K562 (cell line): Measurements from ENCODE around the gene IPO9. TPM values are rescaled to one million over a fixed set of nuclear protein-coding genes. Genes with fewer than 3 reads are reported as not detected.

ENCODE experiments used
- ATAC-seq: fragments of 200-7000 bp; cut with Tn5 transposase; 3 replicates; pipeline ENCODE4 v1.9.1; 2020; ENCODE audit warnings: moderate library complexity
- BruUV-seq: library from RNA; stranded (reverse); fragments of 400-500 nt; replicated peaks from 2 replicates; lab custom pipeline; 2021; lab: Mats Ljungman, UMichigan
- CTCF ChIA-PET: fragments of 300-600 bp; formaldehyde crosslinking; extraction: SDS; loops from one replicate; lab custom pipeline; 2021; ENCODE audit warnings: low intra/inter-chr PET ratio; lab: Yijun Ruan, JAX
- POLR2A ChIA-PET: fragments of 300-600, 350-650 bp; sonication (Branson Sonifier 250); formaldehyde crosslinking; extraction: SDS; loops from one replicate; lab custom pipeline; 2021; ENCODE audit warnings: antibody characterized with exemption, inconsistent platforms; lab: Yijun Ruan, JAX
- DNase-seq, 4 experiments: peaks; one replicate each; pipeline versions ENCODE4 v3.0.0 to v3.0.0-alpha.2; 2011 to 2018; ENCODE audit warnings: low spot score in 3 of 4, mixed read lengths in 3 of 4; ENCODE audit errors: extremely low read depth in 1 of 4
- FAIRE-seq: peaks from 2 replicates; lab custom pipeline; 2011; peaks lifted over from hg19 to GRCh38; lab: Jason Lieb, UNC
- H2AFZ ChIP-seq: 2 replicates; pipeline ENCODE4 v1.6.0; 2011; ENCODE audit warnings: low read depth, low read length, control low read depth, inconsistent platforms
- H3K27ac ChIP-seq: fragments of 200-600 bp; 3 replicates; pipeline ENCODE4 v1.8.0; 2011; ENCODE audit warnings: low read depth, mild to moderate bottlenecking, control low read depth, inconsistent platforms, low read length, moderate library complexity, mixed read lengths; ENCODE audit errors: extremely low read depth
- H3K27me3 ChIP-seq, 2 experiments: fragments of 300-600 bp in 1 of 2; 2 replicates in 1 of 2; 3 replicates in 1 of 2; pipeline versions ENCODE4 v1.6.0 to v1.8.0; 2011; ENCODE audit warnings: inconsistent platforms in 2 of 2, low read length in 2 of 2, mild to moderate bottlenecking in 1 of 2, mixed read lengths in 1 of 2, moderate library complexity in 1 of 2; ENCODE audit not compliant: control insufficient read depth in 2 of 2, insufficient read depth in 2 of 2
- H3K36me3 ChIP-seq: fragments of 300-600 bp; 3 replicates; pipeline ENCODE4 v1.8.0; 2011; ENCODE audit warnings: mild to moderate bottlenecking, low read length, inconsistent platforms; ENCODE audit not compliant: control insufficient read depth, insufficient read depth
- H3K4me1 ChIP-seq, 2 experiments: fragments of 200-600 bp in 1 of 2; replicated peaks in 1 of 2; 2 replicates in 1 of 2; 3 replicates in 1 of 2; pipeline versions ENCODE4 v1.5.1 to v1.8.0; 2011; ENCODE audit warnings: inconsistent platforms in 2 of 2, low read length in 2 of 2, mild to moderate bottlenecking in 1 of 2, mixed read lengths in 1 of 2, moderate library complexity in 1 of 2; ENCODE audit not compliant: control insufficient read depth in 2 of 2, insufficient read depth in 2 of 2
- H3K4me2 ChIP-seq: 2 replicates; pipeline ENCODE4 v1.6.1; 2011; ENCODE audit warnings: low read length, control low read depth, inconsistent platforms, mixed read lengths; ENCODE audit not compliant: insufficient read depth
- H3K4me3 ChIP-seq: fragments of 200-600 bp; sonication (generic), shearing (Covaris generic); 2 replicates; pipeline ENCODE4 v1.5.1; 2016; ENCODE audit warnings: control low read depth, inconsistent platforms
- H3K79me2 ChIP-seq: fragments of 200-600 bp; 3 replicates; pipeline ENCODE4 v1.8.0; 2011; ENCODE audit warnings: low read length, inconsistent platforms; ENCODE audit not compliant: control insufficient read depth, insufficient read depth
- H3K9ac ChIP-seq, 2 experiments: 2 replicates each; pipeline versions ENCODE4 v1.6.0 to v1.6.1; 2011; ENCODE audit warnings: low read depth in 2 of 2, low read length in 2 of 2, control low read depth in 1 of 2, inconsistent platforms in 1 of 2, mild to moderate bottlenecking in 1 of 2, mixed read lengths in 1 of 2; ENCODE audit not compliant: insufficient read depth in 1 of 2
- H3K9me1 ChIP-seq: one replicate; pipeline ENCODE4 v1.6.0; 2011; ENCODE audit warnings: inconsistent platforms, mild to moderate bottlenecking, low read length, moderate library complexity; ENCODE audit not compliant: control insufficient read depth, insufficient read depth
- H3K9me3 ChIP-seq: replicated peaks from 2 replicates; pipeline ENCODE4 v1.5.1; 2011; ENCODE audit warnings: low read depth, low read length, inconsistent platforms; ENCODE audit not compliant: control insufficient read depth, insufficient read depth
- H4K20me1 ChIP-seq: replicated peaks from 2 replicates; pipeline ENCODE4 v1.6.1; 2011; ENCODE audit warnings: low read length, inconsistent platforms, mixed read lengths; ENCODE audit not compliant: control insufficient read depth, insufficient read depth
- STAT5A ChIP-seq: IDR thresholded peaks from 2 replicates; pipeline ENCODE4 v1.6.1; 2012; ENCODE audit warnings: low read length, inconsistent platforms, borderline replicate concordance
- ZNF586 ChIP-seq: fragments of 450-650 bp; formaldehyde crosslinking; conservative IDR thresholded peaks from 2 replicates; pipeline ENCODE4 v1.4.0; 2020; ENCODE audit warnings: mild to moderate bottlenecking, moderate library complexity
- WGBS: fragments of 100-300 bp; shearing (Covaris generic); methylation state at CpG from one replicate; pipeline ENCODE4 v1.1.6; 2016; ENCODE audit warnings: low coverage, mixed read lengths; ENCODE audit not compliant: insufficient coverage; ENCODE audit errors: missing lambda C conversion rate; 5-methylcytosine and 5-hydroxymethylcytosine counted together
- in situ Hi-C: fragments of 300-500 bp; cut with MboI; formaldehyde crosslinking; loops from 4 replicates; pipeline ENCODE4 v1.15.0; 2018; ENCODE audit warnings: inconsistent platforms, mixed read lengths
- intact Hi-C: fragments of 100-400 bp; cut with micrococcal nuclease; formaldehyde crosslinking; loops from 2 replicates; pipeline ENCODE4 v1.14.2; 2022
- polyA plus RNA-seq, 8 experiments: library from polyadenylated mRNA; depleted of rRNA in 4 of 8; stranded (reverse) in 5 of 8; unstranded in 3 of 8; fragments of >200 nt; fragmentation: Nextera tagmentation in 2 of 8; fragmentation: Illumina TruSeq in 1 of 8; extraction: Ambion mirVana in 2 of 8; extraction: Trizol in 1 of 8; gene quantifications; 2 replicates each; pipeline versions ENCODE4 v1.2.1 to v1.2.3, GENCODE V29; 2011 to 2014; ENCODE audit warnings: inconsistent platforms in 1 of 8, missing spikeins in 1 of 8
- total RNA-seq, 7 experiments: library from RNA; depleted of rRNA in 6 of 7; stranded (reverse); fragments of >200 nt in 6 of 7; fragmentation: Illumina TruSeq in 2 of 7; extraction: Trizol in 2 of 7; gene quantifications; 2 replicates each; pipeline versions ENCODE4 v1.2.1 to v1.2.3, GENCODE V29; 2011 to 2021; ENCODE audit warnings: low replicate concordance in 1 of 7
- TF ChIP-seq, protein P1 (sequence below), 2 experiments: fragments of 450-650 bp in 1 of 2; sonication (generic) in 1 of 2; formaldehyde crosslinking in 1 of 2; IDR thresholded peaks; 2 replicates each; pipeline versions ENCODE4 v1.7.1 to v1.9.0; 2016 to 2022; ENCODE audit warnings: inconsistent platforms in 1 of 2, mild to moderate bottlenecking in 1 of 2, missing genetic modification reagents in 1 of 2
- TF ChIP-seq, protein P2 (sequence below), 3 experiments: fragments of 200-800 bp in 1 of 3; fragments of 250-450 bp in 1 of 3; fragments of 450-650 bp in 1 of 3; sonication (Bioruptor Pico) in 1 of 3; sonication (Bioruptor generic) in 1 of 3; formaldehyde crosslinking in 1 of 3; IDR thresholded peaks; 2 replicates each; pipeline versions ENCODE4 v1.6.1 to v1.8.0; 2016 to 2022; ENCODE audit warnings: mild to moderate bottlenecking in 2 of 3, missing genetic modification characterization in 2 of 3, missing compliant biosample characterization in 1 of 3, moderate library complexity in 1 of 3

Gene IPO9
- total and polyA plus RNA-seq, 9 of the 15 experiments (the other 6 are each of a cell fraction or from before 2014, with no cell fraction given) = 27.9 to 78.6 (median 43.9) TPM

DNA sequence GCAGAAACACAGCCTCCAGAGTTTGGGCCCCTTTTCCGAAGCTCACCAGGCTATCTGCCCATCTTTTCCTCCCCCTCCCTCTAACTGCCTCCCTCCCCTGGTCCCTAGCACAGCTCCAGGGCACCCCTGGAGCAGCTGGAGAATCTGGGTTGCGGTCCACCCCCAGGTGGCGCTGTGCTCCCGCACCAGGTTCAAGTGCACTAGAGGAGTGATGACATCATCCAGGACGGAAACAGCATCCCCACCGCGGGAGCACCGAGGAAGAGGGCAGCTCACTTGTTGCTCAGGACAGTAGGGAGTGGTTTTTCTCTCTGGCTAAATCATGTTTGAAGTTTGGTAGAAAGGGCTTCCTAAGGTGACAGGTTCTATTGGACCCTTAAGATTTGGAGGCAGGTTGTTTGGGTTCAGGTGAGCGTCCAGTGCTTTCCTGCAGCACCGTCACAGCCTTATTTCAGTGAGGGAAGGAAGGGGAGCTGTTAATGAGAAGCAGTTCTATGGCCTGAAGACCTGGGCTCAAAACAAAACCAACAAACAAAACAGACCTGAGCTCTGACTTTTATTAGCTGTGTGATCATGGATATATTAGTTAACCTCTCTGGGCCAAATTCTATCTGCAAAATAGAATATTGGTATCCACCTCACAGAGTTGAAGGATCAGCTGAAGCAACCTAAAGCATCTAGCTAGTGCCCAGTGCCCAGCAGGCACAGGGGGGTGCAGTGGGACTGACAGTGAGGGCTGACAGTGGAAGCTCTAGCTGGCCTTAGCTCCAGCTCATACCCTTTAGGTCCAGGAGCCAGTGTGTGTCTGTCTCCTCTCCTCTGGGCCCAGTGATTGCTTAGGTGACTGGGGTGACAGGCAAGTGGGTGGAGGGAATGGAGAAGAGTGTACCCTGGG lies 67.2 kb downstream of the IPO9 start:
- no peaks in the 10 kb centered on the region for H3K79me2 ChIP-seq
- peaks cover 3 to 8% of the 10 kb centered on the region in 2 experiments; a peak in 2 of 5 replicates for H3K4me1 ChIP-seq
- peak; percentile 98 for ATAC-seq
- intact Hi-C loops (loop anchor here (1.0 to 2.0 kb wide), 4 partner anchors 49 to 239 kb away; no protein-coding TSS in a partner anchor), in situ Hi-C loops (no loop called here)
- 13% methylated on average over 10 of the region's 10 CpGs for WGBS
- ChIA-PET CTCF (interaction anchor here (0.6 to 5.3 kb wide), 8 partner anchors 10 to 227 kb away, joined by 3 to 117 read pairs (median 4); partner anchors contain the start of genes GPR37L1 and RNPEP), POLR2A (interaction anchor here (0.6 to 3.0 kb wide), 23 partner anchors 9 to 237 kb away, joined by 3 to 24 read pairs (median 4); partner anchors contain the start of genes GPR37L1, LMOD1 and RNPEP)
- H3K27me3 ChIP-seq = peaks cover 0 to 21% of the 10 kb centered on the region in 2 experiments; a peak in 3 of 5 replicates
- H3K4me3 ChIP-seq = no peak overlapping the region
- H3K9me1 ChIP-seq = no peaks in the 10 kb centered on the region
- H3K27ac ChIP-seq = no peak overlapping the region; the same call in 2 of the 3 replicates
- peak overlapping the region; percentile 84 for H2AFZ ChIP-seq
- peak; percentile 100 for FAIRE-seq
- H3K36me3 ChIP-seq = no peaks in the 10 kb centered on the region
- H4K20me1 ChIP-seq = no peaks in the 10 kb centered on the region; the same call in 1 of the 2 replicates
- H3K9ac ChIP-seq = peak overlapping the region in 1 of 2 experiments; percentile 20; a peak in 2 of 4 replicates
- H3K9me3 ChIP-seq = no peaks in the 10 kb centered on the region
- BruUV-seq = no TSS peak
- H3K4me2 ChIP-seq = peak overlapping the region; percentile 62
- DNase-seq = peak; percentile 93 to 98 (median 96)
- TF ChIP-seq STAT5A = peak; percentile 22; the same call in 1 of the 2 replicates
- no peak for TF ChIP-seq ZNF586 (CRISPR knock-in tag)
- TF ChIP-seq, protein P1, sequence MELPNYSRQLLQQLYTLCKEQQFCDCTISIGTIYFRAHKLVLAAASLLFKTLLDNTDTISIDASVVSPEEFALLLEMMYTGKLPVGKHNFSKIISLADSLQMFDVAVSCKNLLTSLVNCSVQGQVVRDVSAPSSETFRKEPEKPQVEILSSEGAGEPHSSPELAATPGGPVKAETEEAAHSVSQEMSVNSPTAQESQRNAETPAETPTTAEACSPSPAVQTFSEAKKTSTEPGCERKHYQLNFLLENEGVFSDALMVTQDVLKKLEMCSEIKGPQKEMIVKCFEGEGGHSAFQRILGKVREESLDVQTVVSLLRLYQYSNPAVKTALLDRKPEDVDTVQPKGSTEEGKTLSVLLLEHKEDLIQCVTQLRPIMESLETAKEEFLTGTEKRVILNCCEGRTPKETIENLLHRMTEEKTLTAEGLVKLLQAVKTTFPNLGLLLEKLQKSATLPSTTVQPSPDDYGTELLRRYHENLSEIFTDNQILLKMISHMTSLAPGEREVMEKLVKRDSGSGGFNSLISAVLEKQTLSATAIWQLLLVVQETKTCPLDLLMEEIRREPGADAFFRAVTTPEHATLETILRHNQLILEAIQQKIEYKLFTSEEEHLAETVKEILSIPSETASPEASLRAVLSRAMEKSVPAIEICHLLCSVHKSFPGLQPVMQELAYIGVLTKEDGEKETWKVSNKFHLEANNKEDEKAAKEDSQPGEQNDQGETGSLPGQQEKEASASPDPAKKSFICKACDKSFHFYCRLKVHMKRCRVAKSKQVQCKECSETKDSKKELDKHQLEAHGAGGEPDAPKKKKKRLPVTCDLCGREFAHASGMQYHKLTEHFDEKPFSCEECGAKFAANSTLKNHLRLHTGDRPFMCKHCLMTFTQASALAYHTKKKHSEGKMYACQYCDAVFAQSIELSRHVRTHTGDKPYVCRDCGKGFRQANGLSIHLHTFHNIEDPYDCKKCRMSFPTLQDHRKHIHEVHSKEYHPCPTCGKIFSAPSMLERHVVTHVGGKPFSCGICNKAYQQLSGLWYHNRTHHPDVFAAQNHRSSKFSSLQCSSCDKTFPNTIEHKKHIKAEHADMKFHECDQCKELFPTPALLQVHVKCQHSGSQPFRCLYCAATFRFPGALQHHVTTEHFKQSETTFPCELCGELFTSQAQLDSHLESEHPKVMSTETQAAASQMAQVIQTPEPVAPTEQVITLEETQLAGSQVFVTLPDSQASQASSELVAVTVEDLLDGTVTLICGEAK (IDR thresholded peaks at IDR 0.05) = peak; percentile 63; the same call in 1 of the 2 replicates
- TF ChIP-seq, protein P1 (CRISPR knock-in tag; IDR thresholded peaks at IDR 0.05) = no peak
- TF ChIP-seq, protein P2, sequence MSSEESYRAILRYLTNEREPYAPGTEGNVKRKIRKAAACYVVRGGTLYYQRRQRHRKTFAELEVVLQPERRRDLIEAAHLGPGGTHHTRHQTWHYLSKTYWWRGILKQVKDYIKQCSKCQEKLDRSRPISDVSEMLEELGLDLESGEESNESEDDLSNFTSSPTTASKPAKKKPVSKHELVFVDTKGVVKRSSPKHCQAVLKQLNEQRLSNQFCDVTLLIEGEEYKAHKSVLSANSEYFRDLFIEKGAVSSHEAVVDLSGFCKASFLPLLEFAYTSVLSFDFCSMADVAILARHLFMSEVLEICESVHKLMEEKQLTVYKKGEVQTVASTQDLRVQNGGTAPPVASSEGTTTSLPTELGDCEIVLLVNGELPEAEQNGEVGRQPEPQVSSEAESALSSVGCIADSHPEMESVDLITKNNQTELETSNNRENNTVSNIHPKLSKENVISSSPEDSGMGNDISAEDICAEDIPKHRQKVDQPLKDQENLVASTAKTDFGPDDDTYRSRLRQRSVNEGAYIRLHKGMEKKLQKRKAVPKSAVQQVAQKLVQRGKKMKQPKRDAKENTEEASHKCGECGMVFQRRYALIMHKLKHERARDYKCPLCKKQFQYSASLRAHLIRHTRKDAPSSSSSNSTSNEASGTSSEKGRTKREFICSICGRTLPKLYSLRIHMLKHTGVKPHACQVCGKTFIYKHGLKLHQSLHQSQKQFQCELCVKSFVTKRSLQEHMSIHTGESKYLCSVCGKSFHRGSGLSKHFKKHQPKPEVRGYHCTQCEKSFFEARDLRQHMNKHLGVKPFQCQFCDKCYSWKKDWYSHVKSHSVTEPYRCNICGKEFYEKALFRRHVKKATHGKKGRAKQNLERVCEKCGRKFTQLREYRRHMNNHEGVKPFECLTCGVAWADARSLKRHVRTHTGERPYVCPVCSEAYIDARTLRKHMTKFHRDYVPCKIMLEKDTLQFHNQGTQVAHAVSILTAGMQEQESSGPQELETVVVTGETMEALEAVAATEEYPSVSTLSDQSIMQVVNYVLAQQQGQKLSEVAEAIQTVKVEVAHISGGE (CRISPR knock-in tag; IDR thresholded peaks at IDR 0.05) = 0 out of 6 replicates have a peak, but pooled peaks of 2 of the 3 experiments have one; percentile 21 to 27
